ENCODE results near the gene ADARB1. TPM values are rescaled to one million over a fixed set of nuclear protein-coding genes. Genes with fewer than 3 reads are reported as not detected.

The ADARB1 gene
- total RNA-seq, 1 donor, result 11.8 TPM

- DNase-seq (ENCODE audit: low read depth in 2 of 3, low spot score in 2 of 3), result no peak
Measured at GRCh38 chr21:45054927-45055612, 19.3 kb upstream of the ADARB1 start.

- no peak for DNase-seq (ENCODE audit: low read depth in 2 of 3, low spot score in 2 of 3)
Measured at GRCh38 chr21:45055861-45056260, 18.5 kb upstream of the ADARB1 start.

DNA sequence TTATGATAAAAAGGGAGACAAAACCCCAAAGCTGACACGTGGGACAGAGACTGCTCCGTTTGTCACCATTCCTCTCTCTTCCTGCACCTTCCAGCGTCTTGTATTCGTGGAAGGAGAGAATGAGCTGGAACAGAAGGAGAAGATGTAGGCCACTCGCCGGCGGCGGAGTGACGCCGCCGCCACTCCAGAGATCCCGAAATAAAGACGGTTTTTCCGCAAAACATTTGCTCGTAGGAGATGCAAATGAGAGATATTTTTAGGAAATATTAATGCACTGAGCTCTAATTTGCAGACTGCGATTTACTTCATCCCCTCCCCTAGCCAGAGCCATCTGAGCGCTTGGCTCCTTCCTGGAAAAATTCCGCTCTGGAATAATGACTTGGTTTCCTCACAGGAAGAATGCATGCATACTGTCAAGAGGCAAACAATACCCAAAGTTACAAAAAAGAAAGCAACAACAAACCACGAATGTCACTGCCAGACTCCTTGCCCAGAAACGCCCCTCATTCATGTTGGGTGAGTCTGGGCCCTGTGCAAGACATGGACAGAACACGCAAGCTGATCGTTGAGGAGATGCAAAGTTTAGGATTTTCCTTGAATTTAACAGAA is 18.0 kb upstream of the ADARB1 start:
- DNase-seq (ENCODE audit: low read depth in 2 of 3, low spot score in 2 of 3), result no peak

DNA sequence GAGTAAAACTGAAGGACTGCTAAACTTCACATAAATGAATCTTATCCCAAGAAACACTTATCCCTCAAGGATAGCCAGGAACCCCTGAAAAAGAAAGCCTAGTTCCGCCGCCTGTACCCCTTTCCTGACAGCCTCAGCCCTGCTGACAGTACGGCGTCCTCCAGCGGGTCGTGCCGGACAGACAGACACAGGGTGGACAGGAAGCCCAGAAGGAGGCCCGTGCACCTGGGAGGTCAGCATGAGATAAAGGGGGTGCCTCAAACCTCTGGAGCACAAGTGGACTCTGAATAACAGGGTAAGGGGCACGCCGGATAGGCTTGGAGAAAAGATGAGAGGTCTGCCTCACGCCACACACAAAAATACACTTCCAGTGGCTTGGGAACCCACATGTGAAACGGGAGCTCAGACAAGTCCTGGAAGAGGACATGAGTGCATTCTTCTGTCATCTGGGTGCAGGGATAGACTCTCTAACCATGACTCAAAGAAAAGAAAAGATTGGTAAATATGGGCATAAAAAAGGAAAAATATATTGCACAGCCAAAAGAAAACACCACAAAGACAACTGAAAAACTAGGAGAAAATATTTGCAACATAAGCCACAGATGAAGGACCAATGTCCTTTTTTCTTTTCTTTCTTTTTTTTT is 17.3 kb upstream of the ADARB1 start:
- no peak for DNase-seq (ENCODE audit: low read depth in 2 of 3, low spot score in 2 of 3)

DNA sequence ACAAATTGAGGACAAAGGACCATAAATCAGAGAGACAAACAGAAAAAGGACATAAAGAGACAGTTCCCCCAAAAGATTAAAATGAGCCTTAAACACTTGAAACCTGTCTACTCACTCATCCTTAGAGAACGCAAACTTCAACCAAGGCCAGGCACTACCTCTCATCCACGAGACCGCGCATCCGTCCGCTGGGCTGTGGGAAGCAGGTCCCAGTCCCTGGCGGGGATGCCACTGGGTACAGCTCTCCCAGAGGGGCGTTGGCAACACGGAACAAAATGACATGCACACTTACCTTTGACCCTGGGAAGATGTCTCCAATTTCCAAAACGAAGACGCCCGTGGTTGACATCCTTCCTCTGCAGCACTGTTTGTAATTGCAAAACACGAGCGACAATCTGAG is 16.5 kb upstream of the ADARB1 start:
- no peak for DNase-seq (ENCODE audit: low read depth in 2 of 3, low spot score in 2 of 3)

GRCh38 chr21:45059121-45059520 is 15.3 kb upstream of the ADARB1 start:
- DNase-seq (ENCODE audit: low read depth in 2 of 3, low spot score in 2 of 3), result no peak

GRCh38 chr21:45060089-45060488 is 14.3 kb upstream of the ADARB1 start:
- DNase-seq (ENCODE audit: low read depth in 2 of 3, low spot score in 2 of 3), result no peak

DNA sequence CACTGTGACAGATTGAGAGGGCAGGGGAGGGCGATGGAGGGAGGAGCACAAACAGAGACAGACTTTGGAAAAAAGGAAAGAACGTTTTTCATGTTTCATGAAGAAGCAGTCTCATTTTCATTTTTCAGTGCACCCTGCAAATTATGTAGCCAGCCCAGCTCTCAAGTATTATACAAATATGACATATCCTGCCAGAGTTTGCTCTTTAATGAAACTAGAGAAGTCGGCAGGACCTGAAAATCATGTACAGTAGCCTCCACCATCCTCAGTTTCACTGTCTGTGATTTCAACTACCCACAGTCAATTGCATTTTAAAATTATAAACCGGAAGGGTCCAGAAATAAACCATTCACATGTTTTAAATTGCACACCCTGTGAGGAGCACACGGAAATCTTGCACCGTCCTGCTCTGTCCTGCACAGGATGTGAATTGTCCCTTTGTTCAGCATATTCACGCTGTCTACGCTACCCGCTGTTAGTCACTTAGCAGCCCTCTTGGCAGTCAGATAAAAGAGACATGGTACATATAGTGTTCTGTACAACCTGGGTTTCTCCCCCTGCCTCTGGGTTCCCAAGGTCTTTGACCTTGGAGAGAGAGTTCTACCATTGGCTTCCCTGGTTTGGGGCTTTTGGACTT is 13.6 kb upstream of the ADARB1 start:
- DNase-seq (ENCODE audit: low read depth in 2 of 3, low spot score in 2 of 3), result no peak

GRCh38 chr21:45064091-45064490 is 10.3 kb upstream of the ADARB1 start:
- DNase-seq (ENCODE audit: low read depth in 2 of 3, low spot score in 2 of 3), result no peak

GRCh38 chr21:45064618-45065399 is 9.6 kb upstream of the ADARB1 start:
- DNase-seq (ENCODE audit: low read depth in 2 of 3, low spot score in 2 of 3), result no peak

- DNase-seq (ENCODE audit: low read depth in 2 of 3, low spot score in 2 of 3), result no peak
Measured at GRCh38 chr21:45067462-45068285, 6.7 kb upstream of the ADARB1 start.

GRCh38 chr21:45069085-45069484 is 5.3 kb upstream of the ADARB1 start:
- DNase-seq (ENCODE audit: low read depth in 2 of 3, low spot score in 2 of 3), result no peak

DNA sequence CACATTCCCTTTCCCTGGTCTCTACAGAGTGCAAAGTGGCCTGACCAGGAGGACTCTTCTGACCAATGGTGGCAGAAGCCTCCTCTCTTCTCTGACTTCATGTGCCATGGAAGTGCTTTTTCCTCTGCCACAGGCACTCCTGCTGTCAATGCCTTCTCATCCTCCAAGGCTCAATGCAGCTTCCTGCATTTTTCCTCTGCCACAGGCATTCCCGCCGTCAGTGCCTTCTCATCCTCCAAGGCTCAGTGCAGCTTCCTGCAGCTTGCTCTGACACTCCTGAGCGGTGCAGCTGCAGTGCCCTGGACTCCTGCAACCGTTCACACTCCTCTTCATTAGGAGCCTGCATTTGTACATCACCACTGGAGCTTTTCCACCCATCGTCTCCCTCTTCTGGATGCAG is 4.7 kb upstream of the ADARB1 start:
- no peak for DNase-seq (ENCODE audit: low read depth in 2 of 3, low spot score in 2 of 3)

- no peak for DNase-seq (ENCODE audit: low read depth in 2 of 3, low spot score in 2 of 3)
Measured at GRCh38 chr21:45071078-45071873, 3.1 kb upstream of the ADARB1 start.

DNA sequence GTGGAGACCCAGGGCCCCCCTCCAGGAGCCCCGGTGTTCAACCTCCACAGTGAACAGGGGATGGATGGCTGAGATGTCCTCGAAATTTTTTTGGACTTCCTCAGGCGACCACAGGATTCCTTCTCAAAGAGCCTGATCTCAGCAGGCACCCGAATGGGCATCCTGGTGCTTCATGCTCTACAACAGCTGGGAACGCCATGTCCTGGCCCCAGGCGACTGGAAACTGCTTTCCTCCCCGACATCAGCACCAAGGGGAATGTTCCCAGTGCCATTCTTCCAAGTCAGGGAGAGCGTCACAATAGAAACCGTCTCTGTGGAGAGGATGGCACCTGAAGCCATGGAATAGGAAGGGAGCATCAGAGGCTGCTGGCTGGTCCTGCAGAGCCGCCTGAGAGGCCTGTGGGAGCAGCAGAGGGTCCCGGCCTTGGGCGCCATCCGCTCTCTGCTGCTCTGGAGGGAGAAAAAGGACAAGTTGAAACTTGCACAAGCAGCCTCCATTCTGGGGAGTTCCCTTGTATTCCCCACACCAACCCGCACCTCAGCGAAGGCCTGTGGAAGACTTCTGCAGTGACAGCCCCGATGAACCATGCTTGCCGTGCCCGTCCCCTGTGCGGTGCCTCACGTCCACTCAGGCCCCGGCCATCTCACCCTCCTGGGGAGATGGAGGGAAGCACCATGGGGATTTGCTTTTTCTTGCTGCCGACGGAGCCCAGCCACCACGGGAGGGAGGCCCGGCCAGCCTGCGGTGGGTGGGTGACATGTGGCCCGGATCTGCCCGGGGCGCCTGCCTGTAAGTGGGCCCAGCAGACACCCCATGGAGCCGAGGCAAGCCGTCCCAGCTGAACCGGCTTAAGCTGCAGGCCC is 2.3 kb upstream of the ADARB1 start:
- DNase-seq (ENCODE audit: low read depth in 2 of 3, low spot score in 2 of 3), result no peak

DNA sequence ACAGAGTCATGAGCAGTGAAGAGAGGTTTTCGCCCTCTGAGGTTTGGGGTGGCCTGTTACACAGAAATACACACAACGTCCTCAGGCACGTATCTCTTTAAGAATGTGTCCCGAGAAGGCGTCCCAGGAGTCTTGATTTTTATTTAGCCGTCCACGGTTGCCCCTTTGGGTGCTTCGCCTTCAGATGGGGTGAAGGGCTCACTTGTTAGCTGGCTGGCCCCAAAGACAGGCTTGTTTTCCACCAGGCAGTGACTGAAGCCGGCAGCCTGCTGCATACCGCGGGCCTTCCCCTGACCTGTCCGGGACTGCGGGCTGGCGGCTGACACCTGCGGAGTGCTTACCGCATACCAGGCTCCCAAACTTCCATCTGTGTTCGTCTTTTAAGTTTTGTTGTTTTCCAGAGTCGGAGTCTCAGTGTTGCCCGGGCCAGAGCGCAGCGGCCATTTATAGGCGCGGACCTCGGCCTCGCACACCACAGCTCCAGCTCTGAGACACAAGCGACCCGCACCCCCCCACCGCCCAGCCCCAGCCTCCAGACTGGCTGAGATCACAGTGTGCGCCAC is 1.6 kb upstream of the ADARB1 start:
- no peak for DNase-seq (ENCODE audit: low read depth in 2 of 3, low spot score in 2 of 3)

- DNase-seq (ENCODE audit: low read depth in 2 of 3, low spot score in 2 of 3), result no peak
Measured at GRCh38 chr21:45073301-45074047, 906 bp upstream of the ADARB1 start.

Data from hematopoietic multipotent progenitor cell (in vitro differentiated cells).